H1 (cell line): ENCODE data around the gene PXDN. TPM values are rescaled to one million over a fixed set of nuclear protein-coding genes. Genes with fewer than 3 reads are reported as not detected.
"Not testable (repeated sequence)": the region's sequence is repeated elsewhere in the genome, so short reads cannot be mapped to it uniquely, and the experiment has no call there.

Experiments
- CTCF ChIA-PET: fragments of 300-600 bp; sonication (Branson Sonifier 250); formaldehyde crosslinking; loops from one replicate; lab custom pipeline; 2021; ENCODE audit not compliant: partially characterized antibody; lab: Charles Lee
- POLR2A ChIA-PET: fragments of 300-600 bp; sonication (Branson Sonifier 250); formaldehyde crosslinking; loops from one replicate; lab custom pipeline; 2021; ENCODE audit warnings: inconsistent platforms; ENCODE audit not compliant: partially characterized antibody; lab: Charles Lee
- DNase-seq, 2 experiments: peaks; one replicate each; pipeline versions ENCODE4 v3.0.0 to v3.0.0-alpha.2; 2010 to 2022; ENCODE audit warnings: low spot score in 2 of 2, low read depth in 1 of 2, mixed read lengths in 1 of 2
- FAIRE-seq: peaks from 2 replicates; lab custom pipeline; 2011; peaks lifted over from hg19 to GRCh38; lab: Jason Lieb, UNC
- H2AFZ ChIP-seq: 2 replicates; pipeline ENCODE4 v1.8.1; 2012; ENCODE audit warnings: low read length, inconsistent platforms
- H2AK5ac ChIP-seq: 2 replicates; pipeline ENCODE4 v1.6.1; 2013; ENCODE audit warnings: low read depth, low read length
- H2BK120ac ChIP-seq: replicated peaks from 2 replicates; pipeline ENCODE3; 2013; ENCODE audit warnings: low read depth, low read length, inconsistent platforms
- H2BK12ac ChIP-seq: 2 replicates; pipeline ENCODE4 v1.6.1; 2013; ENCODE audit warnings: low read depth, low read length
- H2BK15ac ChIP-seq: 2 replicates; pipeline ENCODE4 v1.6.1; 2013; ENCODE audit warnings: low read length
- H2BK20ac ChIP-seq: 2 replicates; pipeline ENCODE4 v1.6.1; 2013; ENCODE audit warnings: low read length
- H2BK5ac ChIP-seq: 2 replicates; pipeline ENCODE4 v1.6.1; 2013; ENCODE audit warnings: low read depth, low read length
- H3K14ac ChIP-seq: 2 replicates; pipeline ENCODE4 v1.6.1; 2013; ENCODE audit warnings: inconsistent platforms; ENCODE audit not compliant: insufficient read length
- H3K18ac ChIP-seq: 2 replicates; pipeline ENCODE4 v1.6.1; 2013; ENCODE audit warnings: low read length; ENCODE audit errors: extremely low read depth
- H3K23ac ChIP-seq: 2 replicates; pipeline ENCODE4 v1.6.1; 2013; ENCODE audit warnings: inconsistent platforms; ENCODE audit not compliant: insufficient read length
- H3K23me2 ChIP-seq: 2 replicates; pipeline ENCODE4 v1.6.1; 2013; ENCODE audit warnings: low read depth, low read length
- H3K27ac ChIP-seq: 2 replicates; pipeline ENCODE4 v1.6.1; 2011; ENCODE audit warnings: low read depth, low read length, inconsistent platforms
- H3K27me3 ChIP-seq, 4 experiments: replicated peaks in 1 of 4; 1 replicate in 1 of 4; 2 replicates in 3 of 4; pipeline versions ENCODE4 v1.6.1 to v1.8.1; 2011 to 2013; ENCODE audit warnings: low read length in 3 of 4, mild to moderate bottlenecking in 3 of 4, inconsistent platforms in 2 of 4, mixed read lengths in 2 of 4, moderate library complexity in 1 of 4; ENCODE audit not compliant: control insufficient read depth in 3 of 4, insufficient read depth in 3 of 4; ENCODE audit errors: extremely low read depth in 1 of 4
- H3K36me3 ChIP-seq, 4 experiments: 2 replicates each; pipeline versions ENCODE4 v1.6.1 to v1.8.1; 2011 to 2013; ENCODE audit warnings: mild to moderate bottlenecking in 4 of 4, low read length in 3 of 4, moderate library complexity in 2 of 4, control low read depth in 1 of 4, inconsistent platforms in 1 of 4; ENCODE audit not compliant: insufficient read depth in 4 of 4, control insufficient read depth in 2 of 4
- H3K4ac ChIP-seq: replicated peaks from 2 replicates; pipeline ENCODE3; 2013; ENCODE audit warnings: low read length, low read depth, mixed read lengths, inconsistent platforms; ENCODE audit not compliant: insufficient read length
- H3K4me1 ChIP-seq, 4 experiments: replicated peaks in 1 of 4; 1 replicate in 1 of 4; 2 replicates in 3 of 4; pipeline versions ENCODE4 v1.6.1 to v1.8.1; 2011 to 2013; ENCODE audit warnings: low read length in 3 of 4, inconsistent platforms in 2 of 4, mixed read lengths in 1 of 4; ENCODE audit not compliant: insufficient read depth in 4 of 4, control insufficient read depth in 3 of 4
- H3K4me2 ChIP-seq, 2 experiments: 2 replicates each; pipeline versions ENCODE4 v1.6.1 to v1.8.1; 2011 to 2013; ENCODE audit warnings: low read depth in 2 of 2, low read length in 2 of 2, control low read depth in 1 of 2, inconsistent platforms in 1 of 2, mild to moderate bottlenecking in 1 of 2; ENCODE audit not compliant: insufficient read depth in 1 of 2
- H3K4me3 ChIP-seq, 4 experiments: fragments of 200-600, 300-600 bp in 1 of 4; sonication (generic), shearing (Covaris generic), sonication (Bioruptor Twin) in 1 of 4; 2 replicates each; pipeline versions ENCODE4 v1.5.1 to v1.8.1; 2011 to 2016; ENCODE audit warnings: low read length in 4 of 4, low read depth in 3 of 4, control low read depth in 2 of 4, inconsistent platforms in 2 of 4, mild to moderate bottlenecking in 2 of 4, mixed read lengths in 1 of 4, moderate library complexity in 1 of 4; ENCODE audit not compliant: insufficient read depth in 2 of 4; ENCODE audit errors: extremely low read depth in 1 of 4
- H3K56ac ChIP-seq: replicated peaks from 2 replicates; pipeline ENCODE3; 2013; ENCODE audit warnings: low read depth, mild to moderate bottlenecking, mixed read lengths, low read length, inconsistent platforms; ENCODE audit not compliant: insufficient read length
- H3K79me1 ChIP-seq: 2 replicates; pipeline ENCODE4 v1.6.1; 2013; ENCODE audit warnings: low read depth, low read length, control low read depth
- H3K79me2 ChIP-seq, 2 experiments: 2 replicates each; pipeline versions ENCODE4 v1.6.1 to v1.8.1; 2012 to 2013; ENCODE audit warnings: low read length in 2 of 2, mild to moderate bottlenecking in 2 of 2, inconsistent platforms in 1 of 2; ENCODE audit not compliant: insufficient read depth in 2 of 2, control insufficient read depth in 1 of 2
- H3K9ac ChIP-seq, 4 experiments: replicated peaks in 1 of 4; 1 replicate in 1 of 4; 2 replicates in 3 of 4; pipeline versions ENCODE4 v1.6.1 to v1.8.1; 2011 to 2013; ENCODE audit warnings: low read depth in 3 of 4, low read length in 3 of 4, control low read depth in 2 of 4, mild to moderate bottlenecking in 2 of 4, moderate library complexity in 2 of 4, inconsistent platforms in 1 of 4; ENCODE audit errors: extremely low read depth in 1 of 4
- H3K9me3 ChIP-seq, 2 experiments: 2 replicates each; pipeline versions ENCODE4 v1.6.1 to v1.8.1; 2012 to 2013; ENCODE audit warnings: mild to moderate bottlenecking in 2 of 2, moderate library complexity in 2 of 2, control low read depth in 1 of 2, inconsistent platforms in 1 of 2, low read depth in 1 of 2, low read length in 1 of 2, mixed read lengths in 1 of 2; ENCODE audit not compliant: insufficient read depth in 2 of 2
- H4K20me1 ChIP-seq, 2 experiments: replicated peaks in 1 of 2; 2 replicates each; pipeline versions ENCODE3 to v1.8.1; 2011 to 2013; ENCODE audit warnings: inconsistent platforms in 2 of 2, low read length in 2 of 2, mild to moderate bottlenecking in 1 of 2; ENCODE audit not compliant: insufficient read depth in 2 of 2, control insufficient read depth in 1 of 2
- H4K5ac ChIP-seq: 2 replicates; pipeline ENCODE4 v1.6.1; 2013; ENCODE audit warnings: low read length, low read depth, mixed read lengths, inconsistent platforms; ENCODE audit not compliant: insufficient read length
- H4K8ac ChIP-seq: 2 replicates; pipeline ENCODE4 v1.8.0; 2013; ENCODE audit warnings: mild to moderate bottlenecking, moderate library complexity, low read length, inconsistent platforms; ENCODE audit not compliant: insufficient read depth; ENCODE audit errors: extremely low read depth
- H4K91ac ChIP-seq: replicated peaks from 2 replicates; pipeline ENCODE3; 2013; ENCODE audit warnings: low read length, mixed read lengths, inconsistent platforms; ENCODE audit not compliant: insufficient read length
- WGBS, 2 experiments: shearing (Covaris generic) in 1 of 2; methylation state at CpG; one replicate each; pipeline versions ENCODE4 v1.1.6 to v1.1.7; 2013 to 2015; ENCODE audit warnings: low lambda C conversion rate in 2 of 2, mixed read lengths in 2 of 2, inconsistent platforms in 1 of 2, low coverage in 1 of 2, missing lambda C conversion rate in 1 of 2; ENCODE audit not compliant: insufficient replicate concordance in 2 of 2, insufficient coverage in 1 of 2, insufficient read length in 1 of 2; ENCODE audit errors: extremely low coverage in 1 of 2, missing lambda C conversion rate in 1 of 2; 5-methylcytosine and 5-hydroxymethylcytosine counted together
- polyA plus RNA-seq, 7 experiments: library from polyadenylated mRNA; depleted of rRNA in 3 of 7; stranded (reverse) in 5 of 7; unstranded in 2 of 7; fragments of >200 nt in 5 of 7; fragments of 200-250 nt in 2 of 7; gene quantifications; 1 replicate in 5 of 7; 2 replicates in 1 of 7; 4 replicates in 1 of 7; pipeline versions ENCODE4 v1.2.1 to v1.2.3, GENCODE V29; 2011 to 2013; ENCODE audit warnings: missing spikeins in 2 of 7, mixed read lengths in 2 of 7
- total RNA-seq: library from RNA; stranded (reverse); fragmentation: NEBNext Ultra II Directional; extraction: Animal tissue kit (Norgen Biotek cat#: 25700); gene quantifications from 2 replicates; pipeline ENCODE4 v1.2.1, GENCODE V29; 2021

The PXDN gene
- total and polyA plus RNA-seq, 2 of the 8 experiments (the other 6 are each of a cell fraction or from before 2014, with no cell fraction given) = 104 to 141 TPM

GRCh38 chr2:1621976-1622375 is 122.3 kb downstream of the PXDN start:
- not testable (repeated sequence) for FAIRE-seq, H4K20me1 ChIP-seq

More at GRCh38 chr2:1621976-1622375, 122.3 kb downstream of the PXDN start:
- H3K79me2 ChIP-seq, H4K91ac ChIP-seq, H3K27ac ChIP-seq, H2BK120ac ChIP-seq, H3K4me2 ChIP-seq, H3K79me1 ChIP-seq, H3K23ac ChIP-seq, H3K56ac ChIP-seq, H3K27me3 ChIP-seq, DNase-seq, H3K4me3 ChIP-seq, H3K36me3 ChIP-seq, H4K8ac ChIP-seq, H2AFZ ChIP-seq, H3K23me2 ChIP-seq, H3K9ac ChIP-seq, H2AK5ac ChIP-seq, H3K9me3 ChIP-seq, H3K18ac ChIP-seq, CTCF ChIA-PET, H3K4ac ChIP-seq, H3K14ac ChIP-seq, H4K5ac ChIP-seq: not testable (repeated sequence)
- Histone ChIP-seq H2BK15ac (0 out of 2 replicates have a peak overlapping the region, but pooled peaks have one; percentile 0), H2BK12ac (peak overlapping the region; percentile 43; the same call in 1 of the 2 replicates), H2BK20ac (peak overlapping the region; percentile 76; the same call in 1 of the 2 replicates), H3K4me1 (peaks cover 7 to 28% (median 21%) of the 10 kb centered on the region in 4 experiments), H2BK5ac (peak overlapping the region; percentile 4; the same call in 1 of the 2 replicates)
- POLR2A ChIA-PET = interaction anchor here (0.8 kb wide), 1 partner anchor 33 kb away, joined by 3 read pairs; no protein-coding TSS in a partner anchor
- WGBS, 2 experiments = 98% methylated on average over 3 of the region's 3 CpGs; no CpG with 5 or more reads in 1 of the 2 experiments
